Measurements from ENCODE around the gene KSR2. TPM values are rescaled to one million over a fixed set of nuclear protein-coding genes. Genes with fewer than 3 reads are reported as not detected.

KSR2 gene
- total and polyA plus RNA-seq, 10 of the 15 experiments (the other 5 are each of a cell fraction or from before 2014, with no cell fraction given): under 0.01 to 1.5 (median 0.01) TPM; not detected in 3

- Histone ChIP-seq H3K27me3 (replicated peaks in 1 of 2; ENCODE audit: control insufficient read depth in 2 of 2, insufficient read depth in 2 of 2, low read length in 1 of 2) (no peaks in the 10 kb centered on the region), H2AFZ (ENCODE audit: control insufficient read depth, low read depth, low read length) (no peak overlapping the region), H4K20me1 (ENCODE audit: control insufficient read depth, insufficient read depth) (no peaks in the 10 kb centered on the region), H3K4me1 (ENCODE audit: control insufficient read depth, insufficient read depth, low read length) (peaks cover 6% of the 10 kb centered on the region; the same call in 1 of the 2 replicates), H3K9ac (ENCODE audit: control insufficient read depth, insufficient read depth, low read length) (no peak overlapping the region), H3K36me3 (ENCODE audit: control insufficient read depth in 2 of 2, insufficient read depth in 2 of 2, low read length in 1 of 2) (no peaks in the 10 kb centered on the region), H3K79me2 (ENCODE audit: control insufficient read depth, insufficient read depth, low read length) (no peaks in the 10 kb centered on the region), H3K9me3 (replicated peaks; ENCODE audit: control insufficient read depth, insufficient read depth, low read length) (no peaks in the 10 kb centered on the region; the same call in 2 of the 3 replicates), H3K4me3 (no peak overlapping the region), H3K27ac (ENCODE audit: control insufficient read depth, insufficient read depth) (no peak overlapping the region), H3K4me2 (ENCODE audit: control insufficient read depth, insufficient read depth) (no peak overlapping the region)
- intact Hi-C loops (cut with micrococcal nuclease; ENCODE audit: unreplicated experiment) (no loop called here), in situ Hi-C loops (cut with MboI) (no loop called here)
- CTCF ChIA-PET: interaction anchor here (1.5 to 1.6 kb wide), 2 partner anchors 9 to 21 kb away, joined by 3 to 5 read pairs; no protein-coding TSS in a partner anchor
- FAIRE-seq: no peak
- POLR2A ChIA-PET: interaction anchor here (0.7 to 1.7 kb wide), 2 partner anchors 9 to 13 kb away, joined by 3 to 4 read pairs; no protein-coding TSS in a partner anchor
- DNase-seq (ENCODE audit: low read depth, low spot score): no peak
- ATAC-seq: no peak
- no TSS peak for BruUV-seq (replicated peaks)
- 100% methylated on average over 1 of the region's 1 CpG for WGBS (ENCODE audit: insufficient coverage, insufficient replicate concordance, low lambda C conversion rate, missing lambda C conversion rate)
- RAD21 ChIA-PET (ENCODE audit: unreplicated experiment): no interaction called here
- TF ChIP-seq ZNF622 (IDR thresholded peaks at IDR 0.05): no peak
- TF ChIP-seq MYB (IDR thresholded peaks at IDR 0.05; ENCODE audit: borderline replicate concordance, low read depth, low read length): no peak
- TF ChIP-seq ZNF217 (IDR thresholded peaks at IDR 0.05): 0 out of 2 replicates have a peak, but pooled peaks have one; percentile 32
- TF ChIP-seq EZH2 (IDR thresholded peaks at IDR 0.05; ENCODE audit: borderline replicate concordance, control insufficient read depth, low read depth, low read length): no peak
- TF ChIP-seq GATAD2B (conservative IDR thresholded peaks at IDR 0.05; ENCODE audit: low read depth): no peak
- TF ChIP-seq ZNF24 (IDR thresholded peaks at IDR 0.05): 0 out of 2 replicates have a peak, but pooled peaks have one; percentile 54
- TF ChIP-seq MEF2B (IDR thresholded peaks at IDR 0.05; ENCODE audit: partially characterized antibody, poor library complexity, severe bottlenecking): no peak
- TF ChIP-seq ZNF592 (IDR thresholded peaks at IDR 0.05): no peak
- TF ChIP-seq CHD2 (IDR thresholded peaks at IDR 0.05; ENCODE audit: borderline replicate concordance, low read depth, low read length): no peak
- SMC1A ChIA-PET (ENCODE audit: uncharacterized antibody, unreplicated experiment): no interaction called here
Measured at GRCh38 chr12:117896009-117896408, 72.8 kb downstream of the KSR2 start.

All from GM12878 (cell line).